Right renal cortex interstitium (tissue), 3 donors: ENCODE data around the gene VOPP1. TPM values are rescaled to one million over a fixed set of nuclear protein-coding genes. Genes with fewer than 3 reads are reported as not detected.
"Not testable (repeated sequence)": the region's sequence is repeated elsewhere in the genome, so short reads cannot be mapped to it uniquely, and the experiment has no call there.

Experiments used
- DNase-seq, 3 donors: peaks; one replicate each; pipeline ENCODE4 v3.0.0-alpha.2; 2013; ENCODE audit warnings: low read depth in 3 of 3, low spot score in 2 of 3
- polyA plus RNA-seq, 3 donors: library from polyadenylated mRNA; unstranded; fragments of 120-200 nt; gene quantifications; one replicate each; pipeline ENCODE4 v1.2.1, GENCODE V29; 2013; ENCODE audit not compliant: insufficient read length in 3 of 3

The VOPP1 gene
- polyA plus RNA-seq, 3 donors: 60.0 to 64.8 (median 63.3) TPM

- DNase-seq: no peak
Observed at GRCh38 chr7:55514546-55515265, 57.6 kb downstream of the VOPP1 start.

GRCh38 chr7:55513868-55514267 is 58.4 kb downstream of the VOPP1 start:
- DNase-seq: no peak

DNA sequence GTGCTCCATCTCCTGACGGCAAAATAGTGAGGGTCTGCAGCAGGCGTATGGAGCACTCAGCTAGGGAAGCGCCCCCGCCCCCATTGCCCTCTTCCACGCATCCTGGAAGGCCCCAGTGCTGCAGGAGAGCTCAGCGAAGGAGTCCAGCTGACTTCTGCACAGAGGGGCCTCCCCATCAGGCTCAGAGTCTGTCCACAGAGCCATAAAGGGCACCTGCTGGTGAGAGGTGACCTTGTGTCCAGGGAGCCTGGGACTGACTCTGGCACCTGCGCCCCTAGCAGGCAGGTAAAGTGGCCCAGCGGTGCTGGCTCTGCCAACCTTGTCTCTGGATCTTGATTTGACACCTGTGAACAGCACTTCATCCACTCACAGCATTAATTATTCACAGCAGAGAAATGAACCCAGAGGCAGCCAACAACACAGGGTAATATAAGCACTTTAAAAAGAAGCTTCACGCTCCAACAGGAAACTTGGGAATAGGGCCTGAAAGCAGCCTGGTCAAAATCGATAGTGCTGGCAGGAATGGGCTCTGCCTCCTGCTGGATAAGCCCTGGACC is 59.6 kb downstream of the VOPP1 start:
- DNase-seq: no peak

GRCh38 chr7:55510621-55511020 is 61.7 kb downstream of the VOPP1 start:
- DNase-seq: no peak

GRCh38 chr7:55510206-55510605 is 62.1 kb downstream of the VOPP1 start:
- not testable (repeated sequence) for DNase-seq

DNA sequence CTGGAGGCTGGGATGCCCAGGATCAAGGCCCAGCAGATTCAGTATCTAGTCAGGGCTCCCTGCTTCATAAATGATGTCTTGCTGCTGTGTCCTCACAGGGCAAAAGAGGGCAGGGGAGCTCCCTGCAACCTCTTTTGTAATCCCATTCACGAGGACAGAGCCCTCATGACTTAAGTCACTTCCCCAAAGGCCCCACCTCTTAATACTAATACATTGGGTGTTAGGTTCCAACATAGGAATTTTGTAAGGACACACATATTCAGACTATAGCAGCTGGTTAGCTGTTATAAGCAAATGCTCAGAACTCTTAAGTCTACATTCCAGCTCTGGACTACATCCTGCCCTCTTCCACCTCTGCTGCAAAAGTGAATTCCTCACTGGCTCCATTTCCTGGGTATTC is 63.0 kb downstream of the VOPP1 start:
- DNase-seq: no peak

DNA sequence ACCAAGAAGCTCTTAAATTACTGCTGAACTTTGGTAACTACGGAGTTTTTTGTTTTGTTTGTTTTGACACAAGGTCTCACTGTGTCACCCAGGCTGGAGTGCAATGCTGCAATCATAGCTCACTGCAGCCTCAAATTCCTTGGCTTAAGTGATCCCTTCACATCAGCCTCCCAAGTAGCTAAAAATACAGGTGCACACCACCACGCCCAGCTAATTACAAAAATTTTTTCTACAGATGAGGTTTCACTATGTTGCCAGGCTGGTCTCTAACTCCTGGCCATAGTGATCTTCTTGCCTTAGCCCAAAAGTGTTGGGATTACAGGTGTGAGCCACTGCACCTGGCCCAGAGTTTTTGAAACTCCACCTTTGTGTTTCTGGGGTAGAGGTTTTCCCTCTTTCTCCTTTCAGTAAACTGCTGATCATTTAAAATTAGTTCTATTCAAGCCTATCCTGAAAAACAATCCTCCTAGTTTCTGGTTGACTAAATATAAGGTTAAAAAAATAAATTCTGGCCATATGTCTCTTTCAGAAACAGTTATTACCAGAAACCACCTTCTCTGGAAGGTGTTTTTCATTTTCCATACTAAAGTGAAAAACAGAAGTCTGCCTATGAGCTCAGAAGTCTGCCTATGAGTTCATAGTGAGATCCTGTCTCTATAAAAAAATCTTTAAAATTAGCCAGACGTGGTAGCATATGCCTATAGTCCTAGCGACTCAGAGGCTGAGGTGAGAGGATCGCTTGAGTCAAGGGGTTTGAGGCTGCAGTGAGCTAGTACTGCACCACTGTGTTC is 63.9 kb downstream of the VOPP1 start:
- no peak for DNase-seq

- no peak for DNase-seq
Observed at GRCh38 chr7:55507743-55508142, 64.6 kb downstream of the VOPP1 start.

DNA sequence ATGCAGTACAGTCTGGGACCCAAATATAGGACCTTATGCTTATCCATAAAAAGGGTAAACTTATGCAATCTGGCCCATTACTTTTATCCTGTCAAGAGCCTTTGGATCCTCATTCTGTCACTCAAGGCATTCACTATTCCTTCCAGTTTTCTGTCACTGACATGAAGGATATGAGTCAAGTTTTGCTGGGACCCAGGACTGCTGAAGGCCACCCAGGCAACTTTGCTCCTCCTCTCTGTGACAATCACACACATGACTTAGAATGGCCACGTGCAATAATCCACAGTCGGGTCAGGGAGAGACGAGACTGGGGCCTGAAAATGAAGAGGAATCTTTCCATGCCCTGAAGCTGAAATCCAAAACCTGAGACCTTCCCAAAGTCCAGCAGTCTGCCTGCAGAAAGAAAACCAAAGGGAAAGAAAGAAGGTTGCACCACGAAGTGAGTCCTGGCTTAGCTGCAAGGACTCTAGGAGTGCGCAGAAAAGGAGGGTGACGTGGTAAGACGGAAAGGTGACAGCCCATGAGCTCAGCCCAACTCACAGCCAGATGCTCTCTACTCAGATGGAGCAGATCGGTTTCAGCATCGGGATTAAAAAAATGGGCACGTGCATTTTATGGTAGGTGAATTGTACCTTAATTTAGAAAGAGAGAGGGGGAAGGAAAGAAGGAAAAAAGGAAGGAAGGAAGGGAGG is 67.2 kb downstream of the VOPP1 start:
- no peak for DNase-seq

- DNase-seq: no peak
Observed at GRCh38 chr7:55504093-55504859, 68.0 kb downstream of the VOPP1 start.

- no peak for DNase-seq
Observed at GRCh38 chr7:55502858-55503440, 69.4 kb downstream of the VOPP1 start.

GRCh38 chr7:55502124-55502857 is 70.0 kb downstream of the VOPP1 start:
- DNase-seq: no peak

DNA sequence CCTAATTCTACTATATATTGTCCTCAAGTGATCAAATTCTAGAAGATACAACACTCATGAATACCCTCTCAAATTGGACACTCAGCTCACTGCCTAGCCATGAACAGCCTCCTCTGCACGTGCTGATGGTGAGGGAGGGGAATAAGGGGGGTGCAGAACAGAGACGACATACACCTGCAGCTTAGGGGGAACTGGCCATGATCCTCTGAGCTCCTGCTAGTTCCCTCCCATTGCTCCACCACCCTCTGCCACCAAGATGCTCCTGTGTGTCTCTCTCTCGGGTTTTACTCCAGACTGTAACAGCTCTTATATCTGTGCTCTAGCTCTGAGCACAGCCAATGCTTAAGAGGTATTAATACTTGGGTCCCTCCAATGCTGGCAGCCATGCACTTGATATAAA is 70.7 kb downstream of the VOPP1 start:
- no peak for DNase-seq

GRCh38 chr7:55500117-55500756 is 72.1 kb downstream of the VOPP1 start:
- DNase-seq: no peak

GRCh38 chr7:55499591-55499990 is 72.7 kb downstream of the VOPP1 start:
- no peak for DNase-seq

DNA sequence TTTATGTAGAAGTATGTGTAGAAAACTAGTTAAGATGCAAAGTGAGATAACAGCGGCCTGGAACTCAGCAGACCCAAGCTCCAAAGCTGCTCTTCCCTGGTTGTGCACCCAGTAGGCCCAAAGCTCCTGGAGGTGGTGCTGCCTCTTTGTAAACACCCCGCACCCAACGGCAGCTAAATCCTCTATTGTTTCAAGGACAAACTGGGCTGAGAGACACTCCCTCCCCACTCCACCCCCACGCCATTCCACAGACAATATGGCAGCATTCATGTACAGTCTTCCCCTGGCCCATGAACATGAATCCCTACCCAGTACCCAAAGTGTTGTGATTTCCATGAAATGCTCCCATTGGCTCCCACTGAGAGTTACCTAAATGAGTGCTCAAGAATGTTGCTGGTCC is 73.5 kb downstream of the VOPP1 start:
- no peak for DNase-seq

DNA sequence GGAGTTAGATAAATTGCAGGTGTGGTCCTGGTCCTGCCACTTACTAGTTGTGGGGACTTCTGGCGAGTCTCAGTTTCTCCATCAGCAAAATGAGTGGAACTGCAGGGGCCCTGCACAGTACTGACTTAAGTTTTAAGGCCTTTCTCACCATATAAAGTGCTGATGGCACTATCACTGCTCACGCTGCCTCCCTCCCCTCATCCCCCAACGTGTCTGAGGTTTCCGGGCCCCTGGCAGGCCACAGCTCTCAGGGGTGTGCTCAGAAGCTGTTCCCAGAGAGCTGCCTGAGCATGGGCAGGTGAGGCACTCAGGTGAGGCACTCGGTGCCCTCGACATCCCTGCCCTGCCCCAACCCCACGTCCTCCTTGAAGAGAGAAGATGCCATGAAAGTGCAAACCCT is 74.2 kb downstream of the VOPP1 start:
- no peak for DNase-seq

DNA sequence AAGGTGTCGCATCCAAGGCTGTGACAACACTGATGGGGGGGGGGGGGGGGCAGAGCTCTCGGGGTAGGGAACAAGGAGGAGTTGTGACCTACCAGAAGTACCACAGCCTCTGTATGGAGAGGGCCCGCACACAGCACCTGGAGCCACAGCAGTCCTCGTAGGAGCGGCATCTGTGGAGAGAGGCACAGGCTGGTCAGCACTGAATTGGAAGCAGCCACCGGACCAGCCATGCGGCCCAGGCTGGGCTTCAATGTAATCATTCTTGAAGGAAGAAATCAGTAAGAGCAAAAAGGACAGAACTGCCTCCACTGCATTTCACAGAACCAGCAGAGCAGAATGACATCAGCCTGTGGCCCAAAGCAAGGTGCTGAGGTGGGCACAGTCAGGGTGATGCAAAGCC is 74.8 kb downstream of the VOPP1 start:
- DNase-seq: no peak

DNA sequence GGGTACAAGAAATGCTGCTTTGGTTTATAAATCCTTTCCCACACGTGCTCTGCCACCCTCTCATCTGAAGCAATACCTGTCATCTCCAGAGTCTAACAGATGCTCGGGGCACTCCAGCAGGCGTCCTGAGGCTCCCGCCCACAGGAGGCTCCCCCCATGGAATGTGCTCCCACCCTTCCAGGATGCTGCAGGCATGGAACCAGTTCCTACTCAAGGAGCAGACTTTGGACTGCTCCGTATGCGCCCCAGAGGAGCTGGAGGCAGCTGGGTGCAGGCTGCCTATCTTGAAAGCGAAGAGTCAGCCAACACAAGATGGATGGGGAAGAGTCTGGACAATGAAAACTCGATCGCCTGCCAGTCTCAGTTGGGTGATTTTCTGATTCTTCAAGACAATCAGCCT is 75.4 kb downstream of the VOPP1 start:
- no peak for DNase-seq
